ENCODE measurements around the gene RSRC1.
"Not testable (repeated sequence)": the region's sequence is repeated elsewhere in the genome, so short reads cannot be mapped to it uniquely, and the experiment has no call there.

RSRC1 gene

GRCh38 chr3:158313338-158313927 is 203.5 kb downstream of the RSRC1 start:
- in situ Hi-C loops (cut with MboI; ENCODE audit: low sequenced_read_pairs): no loop called here

- in situ Hi-C loops (cut with MboI; ENCODE audit: low sequenced_read_pairs): no loop called here
These were observed 204.8 kb downstream of the RSRC1 start for GRCh38 chr3:158314426-158315357.

- in situ Hi-C loops (cut with MboI; ENCODE audit: low sequenced_read_pairs): not testable (repeated sequence)
These were observed 220.0 kb downstream of the RSRC1 start for GRCh38 chr3:158329696-158330441.

- in situ Hi-C loops (cut with MboI; ENCODE audit: low sequenced_read_pairs): no loop called here
These were observed 221.0 kb downstream of the RSRC1 start for GRCh38 chr3:158330870-158331269.

- in situ Hi-C loops (cut with MboI; ENCODE audit: low sequenced_read_pairs): no loop called here
These were observed 223.8 kb downstream of the RSRC1 start for GRCh38 chr3:158333736-158334135.

GRCh38 chr3:158337110-158337509 is 227.2 kb downstream of the RSRC1 start:
- in situ Hi-C loops (cut with MboI; ENCODE audit: low sequenced_read_pairs): no loop called here

GRCh38 chr3:158339638-158340037 is 229.7 kb downstream of the RSRC1 start:
- in situ Hi-C loops (cut with MboI; ENCODE audit: low sequenced_read_pairs): no loop called here

GRCh38 chr3:158340951-158341350 is 231.1 kb downstream of the RSRC1 start:
- in situ Hi-C loops (cut with MboI; ENCODE audit: low sequenced_read_pairs): not testable (repeated sequence)

GRCh38 chr3:158347966-158348365 is 238.1 kb downstream of the RSRC1 start:
- in situ Hi-C loops (cut with MboI; ENCODE audit: low sequenced_read_pairs): no loop called here

GRCh38 chr3:158350971-158351370 is 241.1 kb downstream of the RSRC1 start:
- in situ Hi-C loops (cut with MboI; ENCODE audit: low sequenced_read_pairs): no loop called here

GRCh38 chr3:158352551-158352950 is 242.7 kb downstream of the RSRC1 start:
- in situ Hi-C loops (cut with MboI; ENCODE audit: low sequenced_read_pairs): no loop called here

GRCh38 chr3:158354713-158355112 is 244.8 kb downstream of the RSRC1 start:
- in situ Hi-C loops (cut with MboI; ENCODE audit: low sequenced_read_pairs): no loop called here

- in situ Hi-C loops (cut with MboI; ENCODE audit: low sequenced_read_pairs): no loop called here
These were observed 246.0 kb downstream of the RSRC1 start for GRCh38 chr3:158355623-158356588.

GRCh38 chr3:158359339-158359738 is 249.4 kb downstream of the RSRC1 start:
- in situ Hi-C loops (cut with MboI; ENCODE audit: low sequenced_read_pairs): no loop called here

GRCh38 chr3:158360756-158361448 is 251.0 kb downstream of the RSRC1 start:
- in situ Hi-C loops (cut with MboI; ENCODE audit: low sequenced_read_pairs): no loop called here

GRCh38 chr3:158368271-158368670 is 258.4 kb downstream of the RSRC1 start:
- in situ Hi-C loops (cut with MboI; ENCODE audit: low sequenced_read_pairs): no loop called here

- in situ Hi-C loops (cut with MboI; ENCODE audit: low sequenced_read_pairs): no loop called here
These were observed 259.4 kb downstream of the RSRC1 start for GRCh38 chr3:158369279-158369678.

GRCh38 chr3:158379517-158379916 is 269.6 kb downstream of the RSRC1 start:
- in situ Hi-C loops (cut with MboI; ENCODE audit: low sequenced_read_pairs): no loop called here

- in situ Hi-C loops (cut with MboI; ENCODE audit: low sequenced_read_pairs): no loop called here
These were observed 271.5 kb downstream of the RSRC1 start for GRCh38 chr3:158381262-158381868.

All from HL-60/S4 (cell line).